HFF-Myc (cell line): Measurements from ENCODE around the gene FAM181A.

Experiments
- DNase-seq: peaks from one replicate; pipeline ENCODE4 v3.0.0-alpha.2; 2011; ENCODE audit warnings: low read depth; ENCODE audit errors: extremely low read depth
- H3K4me3 ChIP-seq: replicated peaks from 2 replicates; pipeline ENCODE4 v1.5.1; 2011; ENCODE audit warnings: low read depth, mild to moderate bottlenecking, control low read depth, low read length
- CTCF ChIP-seq: IDR thresholded peaks from 2 replicates; pipeline ENCODE4 v1.5.1; 2012; ENCODE audit warnings: mild to moderate bottlenecking, low read depth, low read length, control low read depth; ENCODE audit errors: missing control alignments

Gene FAM181A

GRCh38 chr14:93923626-93924025 lies 3.5 kb upstream of the FAM181A start:
- TF ChIP-seq CTCF, result no peak
- DNase-seq, result no peak
- H3K4me3 ChIP-seq, result no peak overlapping the region

GRCh38 chr14:93924592-93925355 lies 2.4 kb upstream of the FAM181A start:
- DNase-seq, result no peak
- H3K4me3 ChIP-seq, result no peak overlapping the region
- TF ChIP-seq CTCF, result no peak

- TF ChIP-seq CTCF, result no peak
- DNase-seq, result no peak
- no peak overlapping the region for H3K4me3 ChIP-seq
Measured at GRCh38 chr14:93925374-93925895, 1.7 kb upstream of the FAM181A start.

- no peak for DNase-seq
- no peak for TF ChIP-seq CTCF
- no peak overlapping the region for H3K4me3 ChIP-seq
Measured at GRCh38 chr14:93926245-93926872, 785 bp upstream of the FAM181A start.

GRCh38 chr14:93927800-93928145 lies 629 bp downstream of the FAM181A start:
- TF ChIP-seq CTCF, result no peak
- H3K4me3 ChIP-seq, result no peak overlapping the region
- DNase-seq, result no peak

- no peak for TF ChIP-seq CTCF
- no peak overlapping the region for H3K4me3 ChIP-seq
- DNase-seq, result no peak
Measured at GRCh38 chr14:93928184-93929047, 1.3 kb downstream of the FAM181A start.
